ENCODE measurements around the gene PRR27.

The PRR27 gene

GRCh38 chr4:70152088-70152487 lies 1.9 kb upstream of the PRR27 start:
- Histone ChIP-seq H3K36me3 (ENCODE audit: insufficient read depth, low read length) (no peaks in the 10 kb centered on the region), H3K27me3 (ENCODE audit: insufficient read depth, low read length, poor library complexity) (no peaks in the 10 kb centered on the region), H3K9ac (ENCODE audit: low read depth, low read length) (no peak overlapping the region), H2AFZ (ENCODE audit: low read depth, low read length) (no peak overlapping the region), H3K79me2 (ENCODE audit: insufficient read depth, low read length) (no peaks in the 10 kb centered on the region), H4K20me1 (ENCODE audit: insufficient read depth, low read length) (no peaks in the 10 kb centered on the region), H3K9me3 (ENCODE audit: insufficient read depth, low read length, severe bottlenecking) (no peaks in the 10 kb centered on the region), H3K27ac (ENCODE audit: low read length) (no peak overlapping the region), H3K4me1 (ENCODE audit: insufficient read depth, low read length) (no peaks in the 10 kb centered on the region), H3K4me2 (ENCODE audit: insufficient read depth, low read length) (no peak overlapping the region), H3K4me3 (ENCODE audit: low read depth in 1 of 2, low read length in 2 of 2) (no peak overlapping the region)
- TF ChIP-seq EZH2 (IDR thresholded peaks at IDR 0.05; ENCODE audit: borderline replicate concordance, low read depth, low read length, severe bottlenecking) (no peak), CTCF (IDR thresholded peaks at IDR 0.05; ENCODE audit: borderline replicate concordance, extremely low read depth, low read length, poor library complexity, severe bottlenecking) (no peak)
- DNase-seq = no peak
- ATAC-seq (ENCODE audit: insufficient read depth, low read depth) = no peak

GRCh38 chr4:70158576-70158975 lies 4.5 kb downstream of the PRR27 start:
- no peak overlapping the region for H3K9ac ChIP-seq (ENCODE audit: low read depth, low read length)
- no peaks in the 10 kb centered on the region for H3K4me1 ChIP-seq (ENCODE audit: insufficient read depth, low read length)
- H3K27ac ChIP-seq (ENCODE audit: low read length) = no peak overlapping the region
- DNase-seq (no peak), ATAC-seq (ENCODE audit: insufficient read depth, low read depth) (no peak)
- H3K9me3 ChIP-seq (ENCODE audit: insufficient read depth, low read length, severe bottlenecking) = no peaks in the 10 kb centered on the region
- TF ChIP-seq EZH2 (IDR thresholded peaks at IDR 0.05; ENCODE audit: borderline replicate concordance, low read depth, low read length, severe bottlenecking) (no peak), CTCF (IDR thresholded peaks at IDR 0.05; ENCODE audit: borderline replicate concordance, extremely low read depth, low read length, poor library complexity, severe bottlenecking) (no peak)
- H3K4me2 ChIP-seq (ENCODE audit: insufficient read depth, low read length) = no peak overlapping the region
- no peaks in the 10 kb centered on the region for H4K20me1 ChIP-seq (ENCODE audit: insufficient read depth, low read length)
- H3K4me3 ChIP-seq (ENCODE audit: low read depth in 1 of 2, low read length in 2 of 2) = no peak overlapping the region
- no peaks in the 10 kb centered on the region for H3K27me3 ChIP-seq (ENCODE audit: insufficient read depth, low read length, poor library complexity)
- no peaks in the 10 kb centered on the region for H3K36me3 ChIP-seq (ENCODE audit: insufficient read depth, low read length)
- H3K79me2 ChIP-seq (ENCODE audit: insufficient read depth, low read length) = no peaks in the 10 kb centered on the region
- no peak overlapping the region for H2AFZ ChIP-seq (ENCODE audit: low read depth, low read length)

- Histone ChIP-seq H2AFZ (ENCODE audit: low read depth, low read length) (no peak overlapping the region), H3K36me3 (ENCODE audit: insufficient read depth, low read length) (no peaks in the 10 kb centered on the region), H3K4me3 (ENCODE audit: low read depth in 1 of 2, low read length in 2 of 2) (no peak overlapping the region), H3K27me3 (ENCODE audit: insufficient read depth, low read length, poor library complexity) (no peaks in the 10 kb centered on the region), H3K27ac (ENCODE audit: low read length) (no peak overlapping the region), H3K4me1 (ENCODE audit: insufficient read depth, low read length) (no peaks in the 10 kb centered on the region), H3K4me2 (ENCODE audit: insufficient read depth, low read length) (no peak overlapping the region), H4K20me1 (ENCODE audit: insufficient read depth, low read length) (no peaks in the 10 kb centered on the region), H3K79me2 (ENCODE audit: insufficient read depth, low read length) (no peaks in the 10 kb centered on the region), H3K9me3 (ENCODE audit: insufficient read depth, low read length, severe bottlenecking) (no peaks in the 10 kb centered on the region), H3K9ac (ENCODE audit: low read depth, low read length) (no peak overlapping the region)
- DNase-seq (no peak), ATAC-seq (ENCODE audit: insufficient read depth, low read depth) (no peak)
- TF ChIP-seq EZH2 (IDR thresholded peaks at IDR 0.05; ENCODE audit: borderline replicate concordance, low read depth, low read length, severe bottlenecking) (no peak), CTCF (IDR thresholded peaks at IDR 0.05; ENCODE audit: borderline replicate concordance, extremely low read depth, low read length, poor library complexity, severe bottlenecking) (no peak)
These were observed 23.1 kb downstream of the PRR27 start for GRCh38 chr4:70177090-70177489.
